Ramos (cell line): ENCODE measurements around the gene TRAM2.

ENCODE experiments used
- in situ Hi-C: fragments of 300-500 bp; cut with MboI; formaldehyde crosslinking; loops from one replicate; pipeline ENCODE4 v1.14.3; 2022; ENCODE audit warnings: low sequenced_read_pairs; ENCODE audit not compliant: unreplicated experiment

TRAM2 gene

DNA sequence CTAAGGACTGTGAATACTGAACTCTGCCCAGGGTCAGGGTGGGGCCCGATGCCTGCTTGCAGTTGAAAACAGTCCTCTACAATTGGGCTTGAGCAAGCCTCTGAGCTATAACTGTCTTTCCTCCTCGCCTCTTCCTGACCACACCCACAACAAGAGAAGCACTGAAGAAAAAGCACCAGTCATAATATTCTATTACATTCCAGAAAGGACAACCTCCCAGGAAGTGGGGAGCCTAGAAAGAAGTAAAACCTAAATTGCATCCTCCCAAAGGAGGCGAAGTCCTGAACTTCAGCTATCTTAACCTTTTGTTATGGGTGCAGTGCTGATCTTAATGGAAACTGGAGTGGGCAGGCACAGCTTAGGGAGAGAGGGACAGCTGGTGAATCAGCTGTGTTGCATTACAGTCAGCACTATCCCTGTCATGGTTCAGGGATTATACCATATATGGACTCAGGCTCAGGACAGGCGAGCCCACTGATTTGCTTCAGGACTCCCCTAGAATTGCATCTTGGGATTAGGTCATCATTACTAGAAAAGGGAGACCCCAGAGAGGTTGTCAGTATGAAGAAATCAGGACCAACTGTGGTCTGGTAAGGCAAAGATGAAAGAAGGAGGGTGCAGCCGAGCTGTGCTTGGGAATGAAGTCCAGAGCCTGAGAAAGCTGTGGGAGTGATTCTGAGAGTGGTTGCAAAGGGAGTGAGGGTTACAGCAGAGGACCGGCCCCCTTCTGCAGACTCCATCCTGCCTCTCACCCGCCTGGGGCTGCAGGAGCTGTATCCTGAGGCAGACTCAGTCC lies 18.3 kb upstream of the TRAM2 start:
- in situ Hi-C loops, result no loop called here

DNA sequence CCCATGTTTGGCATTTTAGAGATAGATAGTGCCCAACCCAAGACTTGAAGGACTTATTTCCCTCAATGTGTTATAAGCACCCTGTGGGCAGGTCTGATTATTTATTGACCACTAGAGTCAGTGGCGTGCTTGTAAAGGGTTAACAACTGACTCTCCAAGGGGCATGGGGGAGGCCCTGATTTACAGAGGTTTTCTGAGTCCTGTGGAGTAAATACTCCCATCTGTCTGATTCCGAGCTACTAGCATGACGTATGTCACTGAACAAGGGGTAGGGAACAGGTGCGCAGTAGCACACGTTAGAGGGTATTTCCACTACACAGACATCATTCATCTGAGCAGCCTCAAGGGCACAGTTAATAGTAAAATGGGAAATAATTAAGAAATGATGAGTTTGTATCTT lies 17.4 kb upstream of the TRAM2 start:
- in situ Hi-C loops, result no loop called here

DNA sequence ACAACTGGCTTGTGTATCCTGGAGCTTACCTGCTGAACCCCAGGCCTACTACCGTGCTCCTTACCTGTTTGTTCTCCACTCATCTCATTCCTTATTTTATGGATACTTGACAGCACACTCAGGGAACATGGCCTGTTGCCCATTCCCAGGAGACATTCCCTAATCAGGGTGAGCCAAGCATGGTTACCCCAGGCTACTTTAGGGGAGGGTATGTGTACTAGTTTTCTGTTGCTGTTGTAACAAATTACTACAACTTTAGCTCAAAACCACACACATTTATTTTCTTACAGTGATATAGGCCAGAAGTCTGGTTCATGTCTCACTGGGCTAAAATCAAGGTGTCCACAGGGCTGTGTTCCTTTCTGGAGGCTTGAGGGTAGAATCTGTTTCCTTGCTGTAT lies 15.0 kb upstream of the TRAM2 start:
- in situ Hi-C loops, result no loop called here

DNA sequence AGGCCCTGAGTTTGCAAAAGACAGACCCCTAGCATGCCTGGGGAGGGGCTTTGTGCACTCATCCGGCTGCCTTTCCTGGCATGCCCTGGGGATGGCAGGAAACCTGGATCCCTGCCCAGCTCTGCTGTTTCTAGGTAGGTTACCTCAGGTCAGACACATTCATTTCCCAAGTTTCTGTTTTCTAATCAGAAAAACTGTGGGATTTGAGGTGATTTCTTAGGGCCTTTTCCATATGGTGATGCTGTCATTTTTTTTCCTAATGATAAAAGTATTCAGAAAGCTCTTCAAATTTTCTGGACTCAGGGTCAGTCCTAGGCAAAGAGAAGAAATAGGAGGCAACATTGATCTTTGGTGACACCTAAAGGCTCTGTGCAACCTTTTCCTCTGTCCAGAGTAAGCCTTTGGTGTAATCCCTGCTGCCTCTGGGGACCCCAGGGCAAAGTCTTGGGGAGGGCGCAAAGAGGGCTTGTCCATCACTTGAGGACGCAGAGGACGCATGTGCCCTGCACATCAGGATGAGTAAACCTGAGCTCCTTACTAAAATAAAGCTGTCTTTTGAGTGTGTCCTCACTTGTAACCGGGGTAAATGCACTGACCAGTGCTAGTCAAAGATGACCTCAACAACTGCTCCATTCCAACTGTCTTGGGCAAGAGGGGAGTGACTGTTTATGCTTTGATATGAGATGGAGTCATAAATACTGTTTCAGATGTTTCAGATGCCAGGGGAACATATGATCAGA lies 13.5 kb upstream of the TRAM2 start:
- in situ Hi-C loops, result no loop called here

DNA sequence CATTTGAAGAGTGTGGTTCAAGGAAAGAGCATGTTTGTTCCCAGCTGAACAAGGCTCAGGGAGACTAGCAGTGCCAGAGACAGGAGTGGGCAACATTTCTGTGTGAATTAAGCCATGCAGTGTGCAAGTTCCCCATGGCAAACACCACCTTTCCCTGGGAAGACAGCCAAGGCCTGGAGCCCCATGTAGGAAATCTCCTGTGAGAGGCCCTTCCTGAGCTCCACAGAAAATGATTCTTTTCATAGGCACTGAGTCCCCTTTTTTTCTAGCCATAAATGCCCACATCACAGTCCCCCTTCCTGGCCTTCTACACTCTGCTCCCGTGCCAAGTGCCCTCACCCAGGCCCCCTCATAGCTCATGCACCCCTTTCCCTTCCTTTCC lies 11.8 kb upstream of the TRAM2 start:
- in situ Hi-C loops, result no loop called here

DNA sequence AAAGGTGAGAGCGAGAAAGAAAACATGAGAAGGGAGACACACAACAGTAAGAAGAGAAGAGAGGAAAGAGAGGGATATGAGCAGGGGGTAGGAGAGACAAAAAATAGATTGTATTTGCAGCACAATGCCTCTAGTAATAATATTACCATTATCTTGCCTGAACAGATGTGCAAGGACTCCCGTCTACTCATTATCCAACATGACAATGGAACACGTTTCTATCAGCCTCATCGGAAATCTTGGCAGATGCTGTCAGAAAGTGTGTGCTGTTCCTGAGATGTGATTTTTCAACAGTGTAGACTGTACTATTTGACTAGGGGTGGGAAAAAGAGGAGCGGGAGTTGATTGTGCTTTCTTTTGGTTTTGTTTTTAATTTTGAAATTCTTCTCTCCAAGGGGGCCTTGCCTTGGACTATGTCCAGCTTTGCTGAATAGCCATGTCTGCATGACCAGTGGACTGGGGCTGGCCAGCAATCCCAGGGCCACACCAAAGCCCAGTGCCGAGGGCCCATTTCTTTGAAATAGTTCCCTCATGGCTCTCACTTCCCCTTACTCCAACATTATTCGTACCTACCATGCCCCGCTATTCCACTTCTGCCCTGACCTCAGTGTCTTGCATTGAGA lies 11.3 kb upstream of the TRAM2 start:
- in situ Hi-C loops, result no loop called here

DNA sequence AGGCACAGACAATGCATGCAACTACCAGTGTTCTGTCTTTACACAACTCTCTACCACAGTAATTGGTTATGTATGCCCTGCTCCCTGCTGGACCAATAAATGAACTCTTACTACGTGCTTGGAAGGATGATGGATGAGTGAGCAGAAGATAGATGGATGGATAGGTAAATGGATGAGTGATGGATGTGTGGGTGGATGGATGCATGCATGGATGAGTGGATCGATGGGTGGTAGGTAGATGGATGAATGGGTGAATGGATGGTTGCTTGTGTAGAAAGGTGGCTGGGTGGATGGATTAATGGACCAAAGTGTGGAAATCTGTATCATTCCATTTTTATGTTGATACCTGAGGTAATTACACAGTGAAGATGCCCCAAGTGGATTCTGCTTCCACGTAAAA lies 10.1 kb upstream of the TRAM2 start:
- in situ Hi-C loops, result no loop called here

DNA sequence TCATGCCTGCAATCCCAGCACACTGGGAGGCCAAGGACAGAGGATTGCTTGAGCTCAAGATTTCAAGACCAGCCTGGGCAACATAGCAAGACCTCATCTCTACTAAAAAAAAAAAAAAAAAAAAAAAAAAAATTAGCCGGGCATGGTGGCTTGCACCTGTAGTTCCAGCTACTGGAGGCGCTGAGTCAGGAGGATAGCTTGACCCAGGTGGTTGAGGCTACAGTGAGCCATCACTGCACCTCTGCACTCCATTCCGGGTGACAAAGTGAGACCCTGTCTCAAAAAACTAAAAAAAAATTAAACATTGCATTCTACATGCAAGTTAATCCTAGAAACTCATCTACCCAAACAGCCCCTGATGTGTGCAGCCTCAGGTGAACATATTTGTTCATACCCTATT lies 7.3 kb upstream of the TRAM2 start:
- in situ Hi-C loops, result no loop called here

DNA sequence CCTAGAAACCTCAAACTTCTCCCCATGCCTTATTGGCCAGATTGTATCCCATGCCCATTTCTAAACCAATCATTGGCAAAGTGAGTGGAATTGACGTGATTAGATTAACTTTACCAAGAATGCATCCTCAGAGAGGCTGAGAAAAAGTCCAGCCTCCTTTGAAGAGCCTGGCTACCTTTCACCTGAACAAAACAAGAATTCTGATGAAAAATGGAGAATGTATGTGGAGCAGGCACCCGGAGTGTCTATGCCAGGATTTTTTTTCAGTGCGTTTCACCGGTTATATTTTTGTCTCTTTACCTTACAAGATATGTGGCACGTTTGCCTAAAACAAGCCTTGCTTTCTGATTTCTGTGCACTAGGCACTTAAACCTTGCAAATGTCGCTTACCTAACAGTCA lies 6.1 kb upstream of the TRAM2 start:
- in situ Hi-C loops, result no loop called here

DNA sequence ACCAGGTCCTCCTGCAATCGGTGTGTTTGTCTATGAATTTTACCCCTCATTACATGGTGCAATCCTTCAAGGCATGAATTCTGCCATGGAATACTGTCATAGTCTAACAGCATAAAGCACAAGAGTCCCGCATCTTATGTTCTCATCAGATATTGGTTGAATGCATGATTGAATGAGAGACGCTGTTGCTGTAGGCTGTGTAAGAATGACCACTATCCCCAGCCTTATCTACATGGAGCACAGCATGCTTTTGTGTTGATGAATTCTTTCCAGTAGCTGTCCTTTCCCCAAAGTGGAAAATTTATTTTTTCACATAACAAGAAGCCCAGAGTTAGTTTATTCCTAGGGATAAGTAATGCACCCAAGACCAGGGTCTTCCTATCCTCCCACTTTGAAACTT lies 5.6 kb upstream of the TRAM2 start:
- in situ Hi-C loops, result no loop called here

DNA sequence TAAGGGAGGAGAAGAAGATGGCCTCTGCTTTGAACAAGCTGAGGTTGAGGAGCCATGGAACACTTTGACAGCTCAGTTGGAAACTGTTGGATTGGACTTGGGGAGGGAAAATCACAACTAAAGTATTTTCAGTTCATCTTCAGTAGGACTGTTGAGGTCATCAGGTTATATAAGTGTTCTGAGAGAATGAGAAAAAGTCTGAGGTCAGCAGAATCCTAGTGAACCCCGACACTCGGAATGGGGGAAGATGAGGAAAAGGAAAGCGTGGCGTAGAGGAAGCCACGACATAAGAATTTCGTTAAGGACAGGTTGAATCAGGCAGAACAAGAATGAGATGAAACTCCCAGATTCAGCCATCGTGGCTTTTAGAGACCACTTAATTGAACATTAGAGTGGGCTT lies 4.0 kb upstream of the TRAM2 start:
- in situ Hi-C loops, result no loop called here

DNA sequence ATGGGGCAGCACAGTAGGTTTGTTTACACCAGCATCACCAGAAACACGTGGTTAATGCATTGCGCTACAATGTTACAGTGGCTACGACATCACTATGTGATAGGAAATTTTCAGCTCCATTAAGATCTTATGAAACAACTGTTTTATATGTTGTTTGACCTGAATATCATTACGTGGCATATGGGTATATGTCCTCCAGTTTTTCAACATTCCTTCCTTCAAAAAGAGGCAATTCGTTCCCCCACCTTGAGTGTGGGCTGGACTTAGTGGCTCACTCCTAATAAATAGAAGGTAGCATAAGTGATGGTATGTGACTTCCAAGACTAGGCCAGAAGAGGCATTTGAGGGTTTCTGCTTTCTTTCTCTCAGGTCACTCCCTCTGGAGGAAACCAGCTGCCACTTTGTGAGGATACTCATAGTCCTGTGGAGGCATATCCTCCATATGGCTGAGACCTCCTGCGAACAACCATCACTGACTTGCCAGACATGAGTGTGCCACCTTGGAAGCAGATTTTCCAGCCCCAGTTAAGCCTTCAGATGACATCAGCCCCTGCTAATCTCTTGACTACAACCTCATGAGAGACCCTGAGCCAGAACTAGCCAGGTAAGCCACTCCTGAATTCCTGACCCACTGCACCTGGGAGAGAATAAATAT lies 2.3 kb upstream of the TRAM2 start:
- in situ Hi-C loops, result loop anchor here (5.0 kb wide), 1 partner anchor 73 kb away; no protein-coding TSS in a partner anchor

DNA sequence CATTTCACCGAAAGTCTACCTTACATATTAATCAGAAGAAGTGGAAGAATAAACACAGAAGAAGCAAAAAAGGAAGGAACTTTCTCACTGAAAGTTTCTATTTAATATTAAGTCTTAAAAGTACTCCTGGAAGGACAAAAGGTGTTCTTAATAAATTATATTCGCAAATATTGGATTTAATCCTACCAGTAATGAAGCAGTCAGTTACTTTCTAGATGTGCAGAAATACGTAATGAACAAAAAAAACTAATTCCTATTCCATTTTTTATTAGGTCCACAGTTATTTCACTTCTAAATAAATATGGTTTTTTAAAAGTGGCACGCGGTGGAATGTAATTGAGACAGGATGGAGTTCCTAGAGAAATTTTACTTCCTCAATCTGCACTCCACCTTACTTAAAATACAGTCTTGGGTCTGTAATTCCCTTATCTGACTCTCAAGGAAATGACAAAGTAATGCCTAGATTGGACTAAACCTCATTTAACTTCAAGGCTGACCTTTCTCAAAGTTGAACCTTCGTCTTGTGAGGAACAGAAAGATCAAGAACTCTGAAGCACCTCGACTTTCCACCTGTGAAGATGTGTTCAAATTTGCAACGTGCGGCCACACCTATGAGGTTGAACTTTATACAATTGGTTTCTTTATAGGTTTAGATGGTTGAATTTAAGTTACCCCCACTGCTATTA lies 1.1 kb upstream of the TRAM2 start:
- in situ Hi-C loops, result loop anchor here (5.0 kb wide), 1 partner anchor 74 kb away; no protein-coding TSS in a partner anchor

DNA sequence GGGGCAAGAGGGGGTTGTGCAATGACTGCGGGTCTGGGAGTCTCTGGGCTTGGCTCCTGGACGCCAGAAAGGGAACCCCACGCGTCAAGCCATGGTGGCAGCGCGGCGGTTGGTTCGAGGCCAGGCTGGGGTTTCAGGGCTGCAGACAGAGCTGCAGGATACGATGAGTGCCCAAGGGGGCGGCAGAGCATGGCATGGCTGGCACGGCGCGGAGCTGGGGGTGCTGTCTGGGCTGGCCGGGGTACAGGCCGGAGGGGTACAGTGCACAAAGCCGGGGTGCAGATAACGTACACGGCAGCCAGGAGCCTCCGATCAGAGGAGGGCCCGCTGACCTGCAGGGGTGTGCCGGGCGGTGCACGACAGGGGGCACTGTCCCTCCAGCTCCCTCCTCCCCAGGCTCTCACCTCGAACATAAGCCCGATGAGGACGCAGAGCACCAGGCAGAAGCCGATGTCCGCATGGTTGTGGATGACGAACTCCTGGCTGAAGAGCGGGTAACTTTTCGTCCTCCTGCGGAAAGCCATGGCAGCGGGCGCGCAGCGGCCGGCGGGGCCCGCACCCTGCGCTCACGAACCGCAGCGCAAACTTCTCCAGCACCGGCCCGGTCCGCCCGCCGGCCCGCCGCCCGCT lies 353 bp downstream of the TRAM2 start:
- in situ Hi-C loops, result loop anchor here (5.0 kb wide), 1 partner anchor 76 kb away; no protein-coding TSS in a partner anchor

DNA sequence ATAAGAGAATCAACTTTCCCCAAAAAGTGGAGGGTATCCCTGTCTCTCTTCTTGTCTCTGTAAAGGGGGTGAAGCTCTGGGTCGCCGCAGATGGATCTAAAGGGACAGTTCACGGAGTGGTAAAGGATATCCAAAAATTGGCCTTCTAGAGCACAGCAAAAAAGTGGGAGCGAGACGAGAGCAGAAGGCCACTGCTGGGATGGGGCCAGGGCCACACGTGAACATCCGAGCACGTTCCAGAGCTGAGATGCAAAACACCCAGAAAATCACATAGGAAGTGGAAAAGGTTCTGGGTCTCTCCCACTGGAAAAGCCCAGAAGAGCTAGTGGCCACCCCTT lies 837 bp downstream of the TRAM2 start:
- in situ Hi-C loops, result loop anchor here (5.0 kb wide), 1 partner anchor 76 kb away; no protein-coding TSS in a partner anchor

DNA sequence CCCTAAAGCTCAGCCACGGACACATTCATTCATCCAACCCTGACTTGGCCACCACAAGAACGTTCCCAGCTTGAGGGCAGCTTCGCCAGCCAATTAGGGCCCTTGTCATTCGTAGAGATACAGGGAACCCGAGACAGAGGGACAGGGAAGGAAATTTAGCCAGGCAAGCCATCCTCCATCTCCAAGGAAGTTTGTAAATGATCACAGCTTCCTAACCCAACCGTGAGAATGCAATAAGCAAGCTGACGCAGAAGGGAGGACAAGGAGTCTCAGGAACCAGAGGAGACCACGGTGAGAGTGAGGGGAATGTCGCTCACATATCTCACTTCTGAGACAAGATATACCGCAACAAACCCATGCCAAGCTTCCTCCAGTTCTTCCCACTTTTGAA lies 1.4 kb downstream of the TRAM2 start:
- in situ Hi-C loops, result loop anchor here (5.0 kb wide), 1 partner anchor 77 kb away; no protein-coding TSS in a partner anchor

DNA sequence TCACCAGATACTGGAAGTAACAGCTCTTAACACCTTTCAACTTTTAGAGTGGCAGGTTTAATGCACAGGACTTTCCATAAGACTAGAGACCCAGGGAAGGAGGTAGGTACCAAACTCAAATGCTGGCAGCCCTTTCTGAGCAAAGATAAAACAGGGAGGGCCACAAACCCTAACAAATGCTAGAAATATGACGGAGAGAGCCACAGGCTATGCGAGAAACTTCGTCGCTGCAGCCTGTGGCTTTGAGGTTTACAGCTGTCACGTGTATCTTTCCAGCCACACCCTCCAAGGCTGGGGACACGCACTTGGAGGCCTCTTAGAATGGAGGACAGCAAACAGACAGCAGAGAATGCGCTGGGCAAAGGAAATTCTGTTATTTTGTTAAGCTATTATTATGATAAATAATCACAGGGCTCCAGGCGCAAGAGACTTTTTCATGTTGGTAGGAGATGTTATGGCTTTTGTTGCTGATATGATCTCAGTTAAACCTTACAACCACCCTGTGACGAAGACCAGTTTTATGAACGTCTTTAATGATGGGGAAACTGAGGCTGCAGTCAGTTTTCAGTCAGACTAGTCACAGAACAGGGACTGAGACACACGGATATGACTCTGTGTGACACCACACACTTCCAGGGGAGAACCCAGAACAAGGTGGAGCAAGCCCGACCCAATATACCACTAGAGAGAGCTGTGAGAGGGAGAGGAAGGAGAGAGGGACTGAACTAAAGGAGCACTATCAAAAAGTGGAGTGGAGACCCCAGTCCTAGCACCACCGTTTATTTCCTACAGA lies 2.0 kb downstream of the TRAM2 start:
- in situ Hi-C loops, result loop anchor here (5.0 kb wide), 1 partner anchor 77 kb away; no protein-coding TSS in a partner anchor

DNA sequence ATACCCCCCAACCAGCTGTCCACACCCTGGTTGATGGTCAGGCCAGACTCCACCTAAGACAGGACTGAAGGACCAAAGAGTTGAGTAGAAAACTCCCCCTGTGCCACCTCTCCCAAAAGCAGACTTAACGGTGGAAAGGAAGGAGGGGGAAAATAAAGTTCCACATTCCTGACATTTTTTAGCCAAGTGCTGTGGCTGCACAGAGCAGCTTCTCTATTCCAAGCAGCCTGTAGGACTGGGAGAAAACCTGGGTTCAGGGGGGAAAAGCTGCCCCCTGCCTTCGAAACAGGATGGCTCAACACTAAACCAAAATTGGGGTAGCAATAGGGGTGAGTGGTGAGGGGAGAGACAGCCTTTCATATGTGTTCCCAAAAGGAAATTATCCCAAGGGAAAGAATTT lies 3.6 kb downstream of the TRAM2 start:
- in situ Hi-C loops, result no loop called here

DNA sequence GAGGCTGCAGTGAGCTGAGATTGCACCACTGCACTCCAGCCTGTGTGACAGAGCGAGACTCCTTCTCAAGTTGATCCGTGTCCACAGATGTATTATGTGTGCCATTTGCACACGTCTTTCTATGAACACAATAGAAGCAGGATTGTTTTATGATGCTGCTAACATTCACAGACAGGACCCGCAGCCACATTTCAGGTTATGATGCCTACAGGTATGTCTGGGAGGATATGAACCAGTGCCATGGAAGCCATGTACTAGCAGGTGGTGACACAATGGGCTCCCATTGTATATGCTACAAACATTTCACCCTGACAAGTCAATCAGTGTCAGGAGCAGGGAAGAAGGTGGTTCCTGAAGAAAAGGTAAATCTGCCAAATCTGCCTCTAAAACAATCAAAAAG lies 4.3 kb downstream of the TRAM2 start:
- in situ Hi-C loops, result no loop called here
